ENCODE measurements around the gene WSCD1. TPM values are rescaled to one million over a fixed set of nuclear protein-coding genes. Genes with fewer than 3 reads are reported as not detected.

WSCD1 gene
- total RNA-seq, 2 experiments from 2014 or later, result 0.86 to 1.0 TPM

- H3K27me3 Mint-ChIP-seq (ENCODE audit: low read depth), result peaks cover 2% of the 10 kb centered on the region
- intact Hi-C loops (cut with micrococcal nuclease), result no loop called here
- no peak overlapping the region for H3K4me3 Mint-ChIP-seq
- no peaks in the 10 kb centered on the region for H3K4me1 Mint-ChIP-seq (ENCODE audit: low read depth)
- CTCF ChIA-PET, result interaction anchor here (1.3 kb wide), 1 partner anchor 10 kb away, joined by 4 read pairs; no protein-coding TSS in a partner anchor
- no peak for DNase-seq
- H3K36me3 Mint-ChIP-seq (ENCODE audit: low read depth), result no peaks in the 10 kb centered on the region
- no peaks in the 10 kb centered on the region for H3K9me3 Mint-ChIP-seq
- no peak overlapping the region for H3K27ac Mint-ChIP-seq
Measured at GRCh38 chr17:6079155-6079888, 9.1 kb downstream of the WSCD1 start.

- no peak overlapping the region for H3K4me3 Mint-ChIP-seq
- no peak for DNase-seq
- H3K27me3 Mint-ChIP-seq (ENCODE audit: low read depth), result no peaks in the 10 kb centered on the region
- intact Hi-C loops (cut with micrococcal nuclease), result no loop called here
- H3K9me3 Mint-ChIP-seq, result no peaks in the 10 kb centered on the region
- H3K36me3 Mint-ChIP-seq (ENCODE audit: low read depth), result no peaks in the 10 kb centered on the region
- no peaks in the 10 kb centered on the region for H3K4me1 Mint-ChIP-seq (ENCODE audit: low read depth)
- CTCF ChIA-PET, result interaction anchor here (1.3 kb wide), 1 partner anchor 11 kb away, joined by 4 read pairs; no protein-coding TSS in a partner anchor
- H3K27ac Mint-ChIP-seq, result no peak overlapping the region
Measured at GRCh38 chr17:6079960-6080359, 9.8 kb downstream of the WSCD1 start.

GRCh38 chr17:6080711-6081430 is 10.7 kb downstream of the WSCD1 start:
- no peaks in the 10 kb centered on the region for H3K27me3 Mint-ChIP-seq (ENCODE audit: low read depth)
- CTCF ChIA-PET, result no interaction called here
- no peaks in the 10 kb centered on the region for H3K9me3 Mint-ChIP-seq
- H3K27ac Mint-ChIP-seq, result no peak overlapping the region
- H3K4me3 Mint-ChIP-seq, result no peak overlapping the region
- no peaks in the 10 kb centered on the region for H3K4me1 Mint-ChIP-seq (ENCODE audit: low read depth)
- intact Hi-C loops (cut with micrococcal nuclease), result no loop called here
- no peak for DNase-seq
- no peaks in the 10 kb centered on the region for H3K36me3 Mint-ChIP-seq (ENCODE audit: low read depth)

- Mint-ChIP-seq H3K27me3 (ENCODE audit: low read depth) (no peaks in the 10 kb centered on the region), H3K27ac (no peak overlapping the region), H3K4me1 (ENCODE audit: low read depth) (no peaks in the 10 kb centered on the region), H3K4me3 (no peak overlapping the region), H3K9me3 (no peaks in the 10 kb centered on the region), H3K36me3 (ENCODE audit: low read depth) (no peaks in the 10 kb centered on the region)
- CTCF ChIA-PET, result no interaction called here
- no peak for DNase-seq
- intact Hi-C loops (cut with micrococcal nuclease), result no loop called here
Measured at GRCh38 chr17:6082335-6082734, 12.2 kb downstream of the WSCD1 start.

- CTCF ChIA-PET, result interaction anchor here (0.5 kb wide), 1 partner anchor 16 kb away, joined by 3 read pairs; no protein-coding TSS in a partner anchor
- DNase-seq, result no peak
- no peaks in the 10 kb centered on the region for H3K4me1 Mint-ChIP-seq (ENCODE audit: low read depth)
- intact Hi-C loops (cut with micrococcal nuclease), result no loop called here
- H3K9me3 Mint-ChIP-seq, result no peaks in the 10 kb centered on the region
- H3K27ac Mint-ChIP-seq, result no peak overlapping the region
- no peaks in the 10 kb centered on the region for H3K36me3 Mint-ChIP-seq (ENCODE audit: low read depth)
- H3K27me3 Mint-ChIP-seq (ENCODE audit: low read depth), result no peaks in the 10 kb centered on the region
- H3K4me3 Mint-ChIP-seq, result no peak overlapping the region
Measured at GRCh38 chr17:6084311-6085161, 14.4 kb downstream of the WSCD1 start.

- Mint-ChIP-seq H3K27me3 (ENCODE audit: low read depth) (no peaks in the 10 kb centered on the region), H3K36me3 (ENCODE audit: low read depth) (no peaks in the 10 kb centered on the region), H3K9me3 (no peaks in the 10 kb centered on the region), H3K4me1 (ENCODE audit: low read depth) (no peaks in the 10 kb centered on the region), H3K27ac (no peak overlapping the region), H3K4me3 (no peak overlapping the region)
- intact Hi-C loops (cut with micrococcal nuclease), result no loop called here
- no peak for DNase-seq
- CTCF ChIA-PET, result no interaction called here
Measured at GRCh38 chr17:6085812-6086211, 15.6 kb downstream of the WSCD1 start.

GRCh38 chr17:6086603-6087400 is 16.6 kb downstream of the WSCD1 start:
- H3K9me3 Mint-ChIP-seq, result no peaks in the 10 kb centered on the region
- CTCF ChIA-PET, result no interaction called here
- DNase-seq, result no peak
- no peak overlapping the region for H3K4me3 Mint-ChIP-seq
- no peaks in the 10 kb centered on the region for H3K36me3 Mint-ChIP-seq (ENCODE audit: low read depth)
- intact Hi-C loops (cut with micrococcal nuclease), result no loop called here
- no peaks in the 10 kb centered on the region for H3K4me1 Mint-ChIP-seq (ENCODE audit: low read depth)
- H3K27me3 Mint-ChIP-seq (ENCODE audit: low read depth), result no peaks in the 10 kb centered on the region
- H3K27ac Mint-ChIP-seq, result no peak overlapping the region

GRCh38 chr17:6088141-6088540 is 18.0 kb downstream of the WSCD1 start:
- intact Hi-C loops (cut with micrococcal nuclease), result no loop called here
- no peaks in the 10 kb centered on the region for H3K36me3 Mint-ChIP-seq (ENCODE audit: low read depth)
- H3K9me3 Mint-ChIP-seq, result no peaks in the 10 kb centered on the region
- H3K27me3 Mint-ChIP-seq (ENCODE audit: low read depth), result no peaks in the 10 kb centered on the region
- DNase-seq, result no peak
- no peak overlapping the region for H3K27ac Mint-ChIP-seq
- CTCF ChIA-PET, result no interaction called here
- no peaks in the 10 kb centered on the region for H3K4me1 Mint-ChIP-seq (ENCODE audit: low read depth)
- no peak overlapping the region for H3K4me3 Mint-ChIP-seq

GRCh38 chr17:6090253-6090652 is 20.1 kb downstream of the WSCD1 start:
- DNase-seq, result no peak

GRCh38 chr17:6092182-6092902 is 22.2 kb downstream of the WSCD1 start:
- Mint-ChIP-seq H3K27ac (no peak overlapping the region), H3K4me3 (no peak overlapping the region), H3K9me3 (no peaks in the 10 kb centered on the region), H3K27me3 (ENCODE audit: low read depth) (peaks cover 8% of the 10 kb centered on the region), H3K4me1 (ENCODE audit: low read depth) (no peaks in the 10 kb centered on the region), H3K36me3 (ENCODE audit: low read depth) (no peaks in the 10 kb centered on the region)
- intact Hi-C loops (cut with micrococcal nuclease), result no loop called here
- CTCF ChIA-PET, result interaction anchor here (1.2 kb wide), 1 partner anchor 24 kb away, joined by 5 read pairs; no protein-coding TSS in a partner anchor
- no peak for DNase-seq

More at GRCh38 chr17:6090253-6090652, 20.1 kb downstream of the WSCD1 start:
- H3K4me1 Mint-ChIP-seq (ENCODE audit: low read depth), result no peaks in the 10 kb centered on the region
- H3K4me3 Mint-ChIP-seq, result no peak overlapping the region
- no peak overlapping the region for H3K27ac Mint-ChIP-seq
- no peaks in the 10 kb centered on the region for H3K36me3 Mint-ChIP-seq (ENCODE audit: low read depth)
- CTCF ChIA-PET, result interaction anchor here (0.9 kb wide), 1 partner anchor 21 kb away, joined by 3 read pairs; no protein-coding TSS in a partner anchor
- no peaks in the 10 kb centered on the region for H3K9me3 Mint-ChIP-seq
- intact Hi-C loops (cut with micrococcal nuclease), result no loop called here
- peaks cover 5% of the 10 kb centered on the region for H3K27me3 Mint-ChIP-seq (ENCODE audit: low read depth)

- H3K36me3 Mint-ChIP-seq (ENCODE audit: low read depth), result no peaks in the 10 kb centered on the region
- CTCF ChIA-PET, result no interaction called here
- H3K4me1 Mint-ChIP-seq (ENCODE audit: low read depth), result no peaks in the 10 kb centered on the region
- no peaks in the 10 kb centered on the region for H3K9me3 Mint-ChIP-seq
- no peak for DNase-seq
- intact Hi-C loops (cut with micrococcal nuclease), result no loop called here
- H3K27ac Mint-ChIP-seq, result no peak overlapping the region
- H3K4me3 Mint-ChIP-seq, result no peak overlapping the region
- H3K27me3 Mint-ChIP-seq (ENCODE audit: low read depth), result peaks cover 8% of the 10 kb centered on the region
Measured at GRCh38 chr17:6092903-6093468, 22.8 kb downstream of the WSCD1 start.

Data from activated naive CD4-positive, alpha-beta T cell treated with anti-CD3 and anti-CD28 coated beads for 36 hours (primary cell).